DOHH2 (cell line): ENCODE results near the gene P2RX3.

ENCODE experiments used
- H3F3A ChIP-seq: fragments of 200-600 bp; sonication (generic), shearing (Covaris generic); 2 replicates; pipeline ENCODE4 v1.6.0; 2016; ENCODE audit warnings: antibody characterized with exemption, mild to moderate bottlenecking; ENCODE audit not compliant: control insufficient read depth, insufficient read depth
- H3K27ac ChIP-seq: fragments of 200-600 bp; sonication (generic); 2 replicates; pipeline ENCODE4 v1.5.1; 2014; ENCODE audit warnings: low read depth, mild to moderate bottlenecking, low read length, moderate library complexity
- H3K27me3 ChIP-seq: fragments of 200-600 bp; sonication (generic); 2 replicates; pipeline ENCODE4 v1.6.1; 2014; ENCODE audit warnings: mild to moderate bottlenecking, low read length, mixed read lengths; ENCODE audit not compliant: control insufficient read depth
- H3K36me3 ChIP-seq: fragments of 200-600 bp; sonication (generic); 2 replicates; pipeline ENCODE4 v1.6.1; 2014; ENCODE audit warnings: mild to moderate bottlenecking, low read length, moderate library complexity, mixed read lengths; ENCODE audit not compliant: control insufficient read depth
- H3K4me1 ChIP-seq: fragments of 200-600 bp; sonication (generic); 2 replicates; pipeline ENCODE4 v1.6.1; 2014; ENCODE audit warnings: mild to moderate bottlenecking, low read length, mixed read lengths; ENCODE audit not compliant: control insufficient read depth
- H3K4me2 ChIP-seq: fragments of 200-600 bp; sonication (generic); 2 replicates; pipeline ENCODE4 v1.6.0; 2014; ENCODE audit warnings: mild to moderate bottlenecking, low read length, moderate library complexity
- H3K4me3 ChIP-seq: fragments of 200-600 bp; sonication (generic); 2 replicates; pipeline ENCODE4 v1.5.1; 2014; ENCODE audit warnings: mild to moderate bottlenecking, low read length, mixed read lengths
- H3K79me2 ChIP-seq: fragments of 200-600 bp; sonication (generic); 2 replicates; pipeline ENCODE4 v1.6.1; 2014; ENCODE audit warnings: mild to moderate bottlenecking, low read length, mixed read lengths; ENCODE audit not compliant: control insufficient read depth
- H3K9me2 ChIP-seq: fragments of 200-600 bp; sonication (generic); replicated peaks from 2 replicates; pipeline ENCODE4 v1.6.1; 2014; ENCODE audit warnings: mild to moderate bottlenecking, low read length, mixed read lengths; ENCODE audit not compliant: control insufficient read depth
- H3K9me3 ChIP-seq: fragments of 200-600 bp; sonication (generic); 2 replicates; pipeline ENCODE4 v1.6.1; 2014; ENCODE audit warnings: antibody characterized with exemption, low read length, mixed read lengths; ENCODE audit not compliant: control insufficient read depth, insufficient read depth
- H4K20me1 ChIP-seq: fragments of 200-600 bp; sonication (generic); 2 replicates; pipeline ENCODE4 v1.6.0; 2014; ENCODE audit warnings: low read depth, mild to moderate bottlenecking, antibody characterized with exemption, low read length, moderate library complexity; ENCODE audit not compliant: control insufficient read depth, insufficient read depth
- CTCF ChIP-seq: fragments of 200-600 bp; sonication (generic); IDR thresholded peaks from one replicate; pipeline ENCODE4 v1.5.1; 2014; ENCODE audit warnings: antibody characterized with exemption, mild to moderate bottlenecking, low read depth, low read length; ENCODE audit not compliant: poor library complexity, severe bottlenecking
- EZH2phosphoT487 ChIP-seq: fragments of 200-600 bp; sonication (generic); IDR thresholded peaks from 2 replicates; pipeline ENCODE4 v1.6.1; 2017; ENCODE audit warnings: borderline replicate concordance, mild to moderate bottlenecking, antibody characterized with exemption, low read length, moderate library complexity, mixed read lengths

P2RX3 gene

GRCh38 chr11:57405271-57405860, 67.2 kb downstream of the P2RX3 start:
- Histone ChIP-seq H3K9me3 (no peaks in the 10 kb centered on the region), H3F3A (peaks cover 45% of the 10 kb centered on the region), H3K79me2 (no peaks in the 10 kb centered on the region), H3K27ac (no peak overlapping the region), H3K4me1 (peaks cover 8% of the 10 kb centered on the region; the same call in 1 of the 2 replicates), H3K4me3 (no peak overlapping the region), H4K20me1 (peaks cover 15% of the 10 kb centered on the region; the same call in 1 of the 2 replicates), H3K4me2 (no peak overlapping the region), H3K36me3 (peaks cover 54% of the 10 kb centered on the region), H3K9me2 (no peaks in the 10 kb centered on the region), H3K27me3 (no peaks in the 10 kb centered on the region)
- TF ChIP-seq EZH2phosphoT487 (no peak), CTCF (no peak)

- H3K27ac ChIP-seq: no peak overlapping the region
- H3K4me2 ChIP-seq: no peak overlapping the region
- H4K20me1 ChIP-seq: peaks cover 13% of the 10 kb centered on the region; the same call in 1 of the 2 replicates
These were observed 68.3 kb downstream of the P2RX3 start for GRCh38 chr11:57406337-57406904.

GRCh38 chr11:57407010-57407920, 69.1 kb downstream of the P2RX3 start:
- Histone ChIP-seq H3K9me2 (no peaks in the 10 kb centered on the region), H3K27me3 (no peaks in the 10 kb centered on the region), H4K20me1 (peaks cover 12% of the 10 kb centered on the region; the same call in 1 of the 2 replicates), H3K36me3 (peaks cover 71% of the 10 kb centered on the region), H3K4me3 (no peak overlapping the region), H3K4me1 (peaks cover 8% of the 10 kb centered on the region; the same call in 1 of the 2 replicates), H3K27ac (no peak overlapping the region), H3K9me3 (no peaks in the 10 kb centered on the region), H3F3A (peaks cover 57% of the 10 kb centered on the region), H3K4me2 (no peak overlapping the region), H3K79me2 (no peaks in the 10 kb centered on the region)
- no peak for TF ChIP-seq EZH2phosphoT487
- TF ChIP-seq CTCF: no peak

More at GRCh38 chr11:57406337-57406904, 68.3 kb downstream of the P2RX3 start:
- no peaks in the 10 kb centered on the region for H3K79me2 ChIP-seq
- peaks cover 64% of the 10 kb centered on the region for H3K36me3 ChIP-seq
- H3K9me3 ChIP-seq: no peaks in the 10 kb centered on the region
- peaks cover 8% of the 10 kb centered on the region; the same call in 1 of the 2 replicates for H3K4me1 ChIP-seq
- H3K27me3 ChIP-seq: no peaks in the 10 kb centered on the region
- H3K4me3 ChIP-seq: no peak overlapping the region
- no peaks in the 10 kb centered on the region for H3K9me2 ChIP-seq
- peaks cover 53% of the 10 kb centered on the region for H3F3A ChIP-seq
- TF ChIP-seq EZH2phosphoT487 (no peak), CTCF (no peak)
